Gastrocnemius medialis (tissue), 4 donors: ENCODE measurements around the gene JAG2.

Experiments
- CTCF ChIP-seq, 5 experiments: fragments of 450-650 bp in 3 of 5; fragments of 200-600 bp in 2 of 5; sonication (generic) in 2 of 5; IDR thresholded peaks in 4 of 5; conservative IDR thresholded peaks in 1 of 5; 1 replicate in 4 of 5; 2 replicates in 1 of 5; pipeline ENCODE4 v1.5.1; 2016 to 2019; ENCODE audit warnings: antibody characterized with exemption in 5 of 5, mild to moderate bottlenecking in 3 of 5, moderate library complexity in 3 of 5
- POLR2A ChIP-seq, 2 donors: fragments of 450-650 bp; IDR thresholded peaks; one replicate each; pipeline ENCODE4 v1.6.1; 2017; ENCODE audit warnings: antibody characterized with exemption in 2 of 2, mild to moderate bottlenecking in 2 of 2, moderate library complexity in 2 of 2

GRCh38 chr14:105144666-105145380 is 23.8 kb downstream of the JAG2 start:
- TF ChIP-seq POLR2A (IDR thresholded peaks at IDR 0.05) (no peak), CTCF (IDR thresholded peaks at IDR 0.05 in 4 of 5, conservative IDR thresholded peaks at IDR 0.05 in 1 of 5) (no peak)
